Neural crest cell (in vitro differentiated cells): Measurements from ENCODE around the gene NATD1. TPM values are rescaled to one million over a fixed set of nuclear protein-coding genes. Genes with fewer than 3 reads are reported as not detected.
A peak's percentile ranks its signal among the peaks of the same experiment; 100 is the strongest.

Experiments
- DNase-seq: peaks from one replicate; pipeline ENCODE4 v3.0.0; 2021; ENCODE audit warnings: low read depth, mixed read lengths, low spot score
- H3K27ac Mint-ChIP-seq: one replicate; pipeline ENCODE4 v1.8.0; 2021; ENCODE audit warnings: mild to moderate bottlenecking, mixed read lengths; ENCODE audit not compliant: unreplicated experiment
- H3K27me3 Mint-ChIP-seq: 2 replicates; pipeline ENCODE4 v1.8.0; 2021; ENCODE audit warnings: low read depth, mild to moderate bottlenecking, mixed read lengths
- H3K36me3 Mint-ChIP-seq: 2 replicates; pipeline ENCODE4 v1.8.0; 2021; ENCODE audit warnings: low read depth, mild to moderate bottlenecking, mixed read lengths
- H3K4me1 Mint-ChIP-seq: 2 replicates; pipeline ENCODE4 v1.8.0; 2021; ENCODE audit warnings: mixed read lengths
- H3K4me3 Mint-ChIP-seq: one replicate; pipeline ENCODE4 v1.8.0; 2021; ENCODE audit warnings: mild to moderate bottlenecking, mixed read lengths
- H3K9me3 Mint-ChIP-seq: 2 replicates; pipeline ENCODE4 v1.8.0; 2021; ENCODE audit warnings: mixed read lengths
- total RNA-seq: library from RNA; stranded (reverse); gene quantifications from 2 replicates; pipeline ENCODE4 v1.2.1, GENCODE V29; 2021
- TF ChIP-seq, protein P1 (sequence below): fragments of 200-600 bp; sonication (generic); conservative IDR thresholded peaks from 2 replicates; pipeline ENCODE4 v1.5.0; 2021; ENCODE audit warnings: antibody characterized with exemption, mild to moderate bottlenecking

Gene NATD1
- total RNA-seq, 1 donor from 2014 or later: 6.7 TPM

DNA sequence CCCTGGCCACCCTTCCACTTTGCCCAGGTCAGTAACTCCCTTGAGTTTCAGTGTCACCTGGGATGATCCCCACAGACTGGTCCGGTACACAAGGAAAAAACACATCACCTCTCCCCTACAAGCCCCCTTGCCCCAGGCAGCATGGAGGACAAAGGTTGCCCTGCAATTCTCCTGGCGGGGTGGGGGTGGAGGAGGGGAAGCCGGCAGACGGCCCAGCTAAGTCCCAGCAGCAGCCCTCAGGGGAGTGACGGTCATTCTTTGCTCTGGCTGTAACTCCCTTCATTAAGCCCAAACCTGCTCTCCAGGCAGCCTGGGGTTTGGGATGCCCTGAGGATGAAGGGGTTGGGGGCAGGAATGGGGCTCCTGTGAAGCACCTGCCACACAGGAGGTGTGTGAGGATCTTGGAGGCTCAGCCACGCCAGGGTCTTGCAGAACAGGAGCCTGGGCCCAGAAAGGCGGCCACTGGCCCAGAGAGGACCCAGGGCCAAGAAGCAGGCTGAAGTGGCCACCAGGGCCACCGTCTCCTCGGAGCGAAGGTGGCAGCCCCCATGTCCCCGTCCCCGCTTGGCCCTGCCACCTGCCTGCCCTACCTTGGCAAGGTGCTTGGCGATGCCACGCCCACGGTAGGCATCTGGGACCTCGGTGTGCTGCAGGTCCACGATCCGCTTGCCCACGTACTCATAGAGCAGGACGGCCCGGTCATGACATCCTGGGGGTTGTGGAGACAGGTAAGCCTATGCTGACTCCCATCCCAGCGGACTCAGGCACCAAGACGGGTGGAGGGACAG is 9.5 kb downstream of the NATD1 start:
- TF ChIP-seq, protein P1, sequence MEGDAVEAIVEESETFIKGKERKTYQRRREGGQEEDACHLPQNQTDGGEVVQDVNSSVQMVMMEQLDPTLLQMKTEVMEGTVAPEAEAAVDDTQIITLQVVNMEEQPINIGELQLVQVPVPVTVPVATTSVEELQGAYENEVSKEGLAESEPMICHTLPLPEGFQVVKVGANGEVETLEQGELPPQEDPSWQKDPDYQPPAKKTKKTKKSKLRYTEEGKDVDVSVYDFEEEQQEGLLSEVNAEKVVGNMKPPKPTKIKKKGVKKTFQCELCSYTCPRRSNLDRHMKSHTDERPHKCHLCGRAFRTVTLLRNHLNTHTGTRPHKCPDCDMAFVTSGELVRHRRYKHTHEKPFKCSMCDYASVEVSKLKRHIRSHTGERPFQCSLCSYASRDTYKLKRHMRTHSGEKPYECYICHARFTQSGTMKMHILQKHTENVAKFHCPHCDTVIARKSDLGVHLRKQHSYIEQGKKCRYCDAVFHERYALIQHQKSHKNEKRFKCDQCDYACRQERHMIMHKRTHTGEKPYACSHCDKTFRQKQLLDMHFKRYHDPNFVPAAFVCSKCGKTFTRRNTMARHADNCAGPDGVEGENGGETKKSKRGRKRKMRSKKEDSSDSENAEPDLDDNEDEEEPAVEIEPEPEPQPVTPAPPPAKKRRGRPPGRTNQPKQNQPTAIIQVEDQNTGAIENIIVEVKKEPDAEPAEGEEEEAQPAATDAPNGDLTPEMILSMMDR: no peak
- H3K4me3 Mint-ChIP-seq: no peak overlapping the region
- no peaks in the 10 kb centered on the region for H3K36me3 Mint-ChIP-seq

DNA sequence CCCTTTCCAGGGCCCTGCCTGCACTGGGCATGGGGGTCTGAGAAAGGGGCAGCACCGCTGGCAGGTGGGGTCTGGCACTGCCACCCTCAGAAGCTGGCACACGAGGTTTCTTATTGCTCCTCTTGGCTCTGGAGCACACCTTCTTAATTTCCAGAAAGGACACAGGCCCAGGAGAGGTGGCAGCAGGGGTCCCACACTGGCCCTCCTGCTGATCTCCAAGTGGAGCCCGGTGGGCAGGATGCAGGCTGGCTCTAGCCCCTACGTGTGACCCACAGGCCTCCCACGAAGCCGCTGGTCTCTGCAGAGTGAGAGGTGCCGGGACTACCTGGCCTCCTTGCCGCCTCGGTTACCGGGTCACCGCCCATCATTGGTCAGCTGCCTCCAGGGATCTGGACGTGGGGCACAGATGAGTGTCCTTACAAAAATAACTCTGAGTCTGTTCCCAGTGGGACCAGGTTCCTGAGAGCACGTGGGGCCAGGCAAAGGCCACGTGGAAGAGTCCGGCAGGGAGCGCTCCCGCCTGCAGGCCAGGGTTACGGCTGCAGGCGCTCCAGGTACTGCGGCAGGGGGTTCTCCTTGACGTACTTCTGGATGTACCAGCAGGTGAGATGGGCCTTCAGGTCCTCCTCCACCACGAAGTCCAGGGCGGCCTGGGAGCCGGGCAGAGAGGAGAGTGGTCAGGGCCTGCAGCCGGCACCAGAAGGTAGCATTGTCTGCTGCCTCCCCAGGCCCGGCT is 10.3 kb downstream of the NATD1 start:
- TF ChIP-seq, protein P1: no peak
- Mint-ChIP-seq H3K4me1 (peaks cover 4% of the 10 kb centered on the region), H3K9me3 (no peaks in the 10 kb centered on the region), H3K36me3 (no peaks in the 10 kb centered on the region), H3K27ac (no peak overlapping the region), H3K4me3 (no peak overlapping the region), H3K27me3 (no peaks in the 10 kb centered on the region)
- DNase-seq: no peak

More for the DNA sequence above, 9.5 kb downstream of the NATD1 start:
- Mint-ChIP-seq H3K27ac (no peak overlapping the region), H3K9me3 (no peaks in the 10 kb centered on the region), H3K4me1 (peaks cover 4% of the 10 kb centered on the region), H3K27me3 (no peaks in the 10 kb centered on the region)
- DNase-seq: no peak

DNA sequence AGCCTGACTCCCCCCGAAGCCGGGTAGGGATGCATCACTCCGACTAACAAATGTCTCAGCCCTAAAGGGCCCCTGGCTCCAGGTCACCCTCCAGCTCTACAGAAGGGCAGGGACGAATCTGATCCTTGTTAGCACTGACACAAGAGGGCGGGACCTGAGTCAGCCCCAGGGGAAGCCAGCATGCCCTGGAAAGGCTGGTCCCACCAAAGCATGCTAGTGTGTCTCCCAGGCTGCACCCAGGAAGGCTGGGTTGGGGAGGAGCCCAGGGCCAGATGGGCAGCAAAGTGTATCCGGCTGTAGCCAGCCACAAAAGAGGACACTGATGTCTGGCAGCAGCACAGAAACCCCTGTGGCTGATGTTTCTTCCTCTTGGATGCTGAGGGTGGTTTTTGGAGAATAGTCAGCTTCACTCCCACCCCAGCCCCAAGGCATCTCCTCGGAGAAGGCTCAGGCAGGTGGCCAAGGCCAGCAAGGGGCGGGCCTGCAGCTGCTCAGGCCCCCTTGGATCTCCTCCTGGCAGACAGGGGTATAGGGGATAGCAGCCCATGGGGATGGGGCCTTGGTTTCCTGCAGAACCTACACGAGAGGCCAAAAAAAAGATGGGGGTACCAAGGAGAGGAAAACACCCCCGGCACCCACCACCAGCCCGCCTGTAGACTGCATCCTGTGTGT is 11.0 kb downstream of the NATD1 start:
- TF ChIP-seq, protein P1: no peak
- Mint-ChIP-seq H3K4me3 (no peak overlapping the region), H3K9me3 (no peaks in the 10 kb centered on the region), H3K36me3 (no peaks in the 10 kb centered on the region), H3K4me1 (peaks cover 4% of the 10 kb centered on the region), H3K27ac (no peak overlapping the region), H3K27me3 (no peaks in the 10 kb centered on the region)
- DNase-seq: no peak

DNA sequence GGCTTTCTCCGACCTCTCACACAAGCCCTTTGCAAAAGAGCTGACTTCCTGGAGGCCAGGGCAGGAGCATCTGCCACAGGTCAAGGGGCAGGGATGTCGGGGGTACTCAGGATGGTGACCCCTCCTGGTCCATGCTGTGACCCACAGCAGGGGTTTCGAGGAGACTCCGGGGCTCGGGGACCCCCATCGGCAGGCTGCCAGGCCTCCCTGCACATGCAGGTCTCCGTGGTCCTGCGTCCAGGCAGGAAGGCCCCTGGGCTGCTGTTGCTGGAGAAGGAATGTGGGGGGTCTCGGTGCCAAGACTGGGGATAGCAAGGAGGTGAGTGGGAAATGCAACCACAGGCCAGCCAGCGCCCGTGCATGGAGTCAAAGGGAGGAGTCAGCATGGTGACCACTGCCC is 11.6 kb downstream of the NATD1 start:
- no peak overlapping the region for H3K4me3 Mint-ChIP-seq
- peaks cover 4% of the 10 kb centered on the region for H3K4me1 Mint-ChIP-seq
- TF ChIP-seq, protein P1: no peak
- H3K9me3 Mint-ChIP-seq: no peaks in the 10 kb centered on the region
- no peaks in the 10 kb centered on the region for H3K27me3 Mint-ChIP-seq
- H3K27ac Mint-ChIP-seq: peak overlapping the region; percentile 27
- H3K36me3 Mint-ChIP-seq: no peaks in the 10 kb centered on the region
- DNase-seq: no peak

DNA sequence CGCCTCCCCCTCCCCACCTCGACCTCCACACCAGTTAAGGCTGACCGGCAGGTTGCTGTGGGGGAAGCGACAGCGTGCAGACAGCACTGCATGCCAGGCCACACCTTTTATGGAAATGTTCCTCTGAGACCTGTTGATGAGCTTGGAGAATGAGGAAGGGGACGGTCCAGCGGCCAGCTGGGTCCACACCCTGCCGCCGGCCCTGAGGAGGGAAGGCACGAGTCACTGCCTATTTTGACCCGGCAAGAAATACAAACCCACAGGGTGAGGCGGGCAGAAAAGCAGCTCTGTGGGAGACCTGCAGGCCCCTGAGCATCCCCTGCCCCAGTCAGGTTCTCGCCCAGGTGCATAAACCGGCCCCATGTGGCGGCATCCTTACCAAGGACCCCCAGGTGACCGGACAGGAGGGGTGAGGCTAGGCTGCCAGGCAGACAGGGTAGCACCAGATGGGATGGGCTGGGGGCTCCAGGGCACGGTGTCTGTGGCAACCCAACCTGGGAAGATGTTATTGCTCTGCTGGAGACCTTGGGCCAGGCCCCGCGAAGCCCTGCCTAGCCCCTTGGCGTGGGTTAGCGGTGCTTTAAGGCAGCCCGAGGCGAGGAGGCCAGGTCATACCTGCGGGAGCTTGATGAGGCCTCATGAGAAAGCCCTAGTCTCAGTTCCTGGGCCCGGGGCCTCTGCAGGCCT is 12.7 kb downstream of the NATD1 start:
- Mint-ChIP-seq H3K36me3 (no peaks in the 10 kb centered on the region), H3K27ac (peak overlapping the region; percentile 83)
- DNase-seq: no peak

More for the DNA sequence above, 12.7 kb downstream of the NATD1 start:
- Mint-ChIP-seq H3K9me3 (no peaks in the 10 kb centered on the region), H3K4me3 (no peak overlapping the region), H3K27me3 (no peaks in the 10 kb centered on the region), H3K4me1 (peaks cover 4% of the 10 kb centered on the region)
- TF ChIP-seq, protein P1: no peak
